SK-N-MC (cell line): Measurements from ENCODE around the gene PRR23E.

Experiments used
- DNase-seq: peaks from one replicate; pipeline ENCODE4 v3.0.0-alpha.2; 2011; ENCODE audit warnings: low read depth, low spot score
- H3K27ac ChIP-seq: fragments of 200-600 bp; sonication (generic); 2 replicates; pipeline ENCODE4 v1.5.1; 2016; ENCODE audit warnings: mixed run types
- H3K36me3 ChIP-seq: fragments of 200-600 bp; sonication (generic); 2 replicates; pipeline ENCODE4 v1.6.1; 2017; ENCODE audit warnings: antibody characterized with exemption, low read length, mixed read lengths; ENCODE audit not compliant: insufficient read depth
- H3K4me3 ChIP-seq: fragments of 200-600 bp; sonication (generic); 2 replicates; pipeline ENCODE4 v1.5.1; 2016
- H3K9ac ChIP-seq: fragments of 200-600 bp; sonication (generic); 2 replicates; pipeline ENCODE4 v1.8.0; 2017; ENCODE audit warnings: mixed run types, mixed read lengths; ENCODE audit not compliant: insufficient read length
- H3K9me3 ChIP-seq: fragments of 200-600 bp; sonication (generic); 2 replicates; pipeline ENCODE4 v1.6.1; 2017; ENCODE audit warnings: low read depth, mild to moderate bottlenecking, antibody characterized with exemption, low read length, moderate library complexity, mixed read lengths
- EZH2 ChIP-seq: fragments of 200-600 bp; sonication (generic); IDR thresholded peaks from one replicate; pipeline ENCODE4 v1.6.1; 2017; ENCODE audit warnings: antibody characterized with exemption
- FOXP2 ChIP-seq: optimal IDR thresholded peaks from 2 replicates; pipeline ENCODE3; 2011; ENCODE audit warnings: mild to moderate bottlenecking, moderate library complexity; ENCODE audit not compliant: insufficient read depth; ENCODE audit errors: extremely low read length, control extremely low read depth
- POLR2AphosphoS5 ChIP-seq: IDR thresholded peaks from 2 replicates; pipeline ENCODE4 v1.6.1; 2012; ENCODE audit warnings: mild to moderate bottlenecking, low read depth, low read length, borderline replicate concordance

PRR23E gene

GRCh38 chr3:127161973-127162579, 30.9 kb upstream of the PRR23E start:
- Histone ChIP-seq H3K27ac (no peak overlapping the region), H3K9me3 (no peaks in the 10 kb centered on the region), H3K4me3 (no peak overlapping the region), H3K9ac (no peak overlapping the region), H3K36me3 (no peaks in the 10 kb centered on the region)
- TF ChIP-seq EZH2, result no peak
- no peak for DNase-seq

- no peak for DNase-seq
- no peak overlapping the region for H3K27ac ChIP-seq
- no peaks in the 10 kb centered on the region for H3K9me3 ChIP-seq
- no peaks in the 10 kb centered on the region for H3K36me3 ChIP-seq
- no peak overlapping the region for H3K9ac ChIP-seq
- TF ChIP-seq POLR2AphosphoS5, result no peak
- no peak for TF ChIP-seq FOXP2
- no peak overlapping the region for H3K4me3 ChIP-seq
Measured at GRCh38 chr3:127162947-127163645, 29.8 kb upstream of the PRR23E start.

GRCh38 chr3:127164615-127165014, 28.3 kb upstream of the PRR23E start:
- TF ChIP-seq EZH2, result no peak
- TF ChIP-seq POLR2AphosphoS5, result no peak
- TF ChIP-seq FOXP2, result no peak
- no peak for DNase-seq
- H3K27ac ChIP-seq, result no peak overlapping the region

GRCh38 chr3:127165036-127165435, 27.9 kb upstream of the PRR23E start:
- no peaks in the 10 kb centered on the region for H3K36me3 ChIP-seq
- no peak overlapping the region for H3K4me3 ChIP-seq
- no peak overlapping the region for H3K27ac ChIP-seq
- H3K9me3 ChIP-seq, result no peaks in the 10 kb centered on the region
- TF ChIP-seq FOXP2 (no peak), POLR2AphosphoS5 (no peak), EZH2 (no peak)
- H3K9ac ChIP-seq, result no peak overlapping the region
- no peak for DNase-seq

More at GRCh38 chr3:127164615-127165014, 28.3 kb upstream of the PRR23E start:
- Histone ChIP-seq H3K9ac (no peak overlapping the region), H3K4me3 (no peak overlapping the region), H3K36me3 (no peaks in the 10 kb centered on the region), H3K9me3 (no peaks in the 10 kb centered on the region)

GRCh38 chr3:127165694-127166485, 27.0 kb upstream of the PRR23E start:
- Histone ChIP-seq H3K9me3 (no peaks in the 10 kb centered on the region), H3K9ac (no peak overlapping the region), H3K27ac (no peak overlapping the region), H3K36me3 (no peaks in the 10 kb centered on the region), H3K4me3 (no peak overlapping the region)
- DNase-seq, result no peak
- no peak for TF ChIP-seq POLR2AphosphoS5
- no peak for TF ChIP-seq EZH2
- no peak for TF ChIP-seq FOXP2

- no peak for DNase-seq
- TF ChIP-seq EZH2 (no peak), POLR2AphosphoS5 (no peak), FOXP2 (no peak)
- Histone ChIP-seq H3K9ac (no peak overlapping the region), H3K4me3 (no peak overlapping the region), H3K36me3 (no peaks in the 10 kb centered on the region), H3K9me3 (no peaks in the 10 kb centered on the region), H3K27ac (no peak overlapping the region)
Measured at GRCh38 chr3:127166501-127167065, 26.3 kb upstream of the PRR23E start.

- H3K4me3 ChIP-seq, result no peak overlapping the region
- TF ChIP-seq FOXP2, result no peak
- TF ChIP-seq EZH2, result no peak
- TF ChIP-seq POLR2AphosphoS5, result no peak
- no peak overlapping the region for H3K9ac ChIP-seq
- no peaks in the 10 kb centered on the region for H3K9me3 ChIP-seq
- DNase-seq, result no peak
- no peaks in the 10 kb centered on the region for H3K36me3 ChIP-seq
- H3K27ac ChIP-seq, result no peak overlapping the region
Measured at GRCh38 chr3:127167315-127168043, 25.5 kb upstream of the PRR23E start.

GRCh38 chr3:127168271-127168670, 24.7 kb upstream of the PRR23E start:
- no peak overlapping the region for H3K9ac ChIP-seq
- H3K36me3 ChIP-seq, result no peaks in the 10 kb centered on the region
- no peak overlapping the region for H3K27ac ChIP-seq
- no peak overlapping the region for H3K4me3 ChIP-seq
- TF ChIP-seq FOXP2 (no peak), POLR2AphosphoS5 (no peak), EZH2 (no peak)
- DNase-seq, result no peak
- no peaks in the 10 kb centered on the region for H3K9me3 ChIP-seq
